ENCODE data around the gene ADAMTSL3.
A peak's percentile ranks its signal among the peaks of the same experiment; 100 is the strongest.
"Not testable (repeated sequence)": the region's sequence is repeated elsewhere in the genome, so short reads cannot be mapped to it uniquely, and the experiment has no call there.

The ADAMTSL3 gene

DNA sequence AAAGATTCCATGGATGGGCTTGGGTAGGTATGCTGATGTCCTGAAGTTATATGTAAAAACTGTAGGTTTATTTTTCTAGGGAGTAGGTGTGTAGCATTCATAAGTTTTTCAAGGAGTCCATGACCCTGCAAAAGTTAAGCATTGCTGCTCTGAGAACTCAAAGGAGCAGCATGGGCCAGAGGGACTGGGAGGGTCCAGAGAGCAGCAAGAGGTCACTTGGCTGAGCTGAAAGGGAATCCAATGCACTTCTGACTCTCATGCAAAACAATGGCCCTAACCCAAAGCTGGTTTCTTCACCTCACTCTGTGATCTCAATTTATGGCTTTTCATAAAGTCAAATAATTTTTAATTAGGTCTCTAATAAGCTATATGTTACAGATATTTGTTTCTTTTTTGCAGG is 383.4 kb downstream of the ADAMTSL3 start:
- no peak for DNase-seq (ENCODE audit: low spot score)

DNA sequence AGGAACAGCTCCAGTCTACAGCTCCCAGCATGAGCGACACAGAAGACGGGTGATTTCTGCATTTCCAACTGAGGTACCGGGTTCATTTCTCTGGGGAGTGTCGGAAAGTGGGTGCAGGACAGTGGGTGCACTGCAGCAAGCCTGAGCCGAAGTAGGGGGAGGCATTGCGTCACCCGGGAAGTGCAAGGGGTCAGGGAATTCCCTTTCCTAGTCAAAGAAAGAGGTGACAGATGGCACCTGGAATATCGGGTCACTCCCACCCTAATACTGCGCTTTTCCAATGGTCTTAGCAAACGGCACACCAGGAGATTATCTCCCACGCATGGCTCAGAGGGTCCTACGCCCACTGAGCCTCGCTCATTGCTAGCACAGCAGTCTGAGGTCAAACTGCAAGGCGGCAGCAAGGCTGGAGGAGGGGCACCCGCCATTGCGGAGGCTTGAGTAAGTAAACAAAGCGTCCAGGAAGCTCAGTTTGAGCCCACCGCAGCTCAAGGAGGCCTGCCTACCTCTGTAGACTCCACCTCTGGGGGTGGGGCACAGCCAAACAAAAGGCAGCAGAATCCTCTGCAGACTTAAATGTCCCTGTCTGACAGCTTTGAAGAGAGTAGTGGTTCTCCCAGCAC is 388.6 kb downstream of the ADAMTSL3 start:
- not testable (repeated sequence) for DNase-seq (ENCODE audit: low spot score)

DNA sequence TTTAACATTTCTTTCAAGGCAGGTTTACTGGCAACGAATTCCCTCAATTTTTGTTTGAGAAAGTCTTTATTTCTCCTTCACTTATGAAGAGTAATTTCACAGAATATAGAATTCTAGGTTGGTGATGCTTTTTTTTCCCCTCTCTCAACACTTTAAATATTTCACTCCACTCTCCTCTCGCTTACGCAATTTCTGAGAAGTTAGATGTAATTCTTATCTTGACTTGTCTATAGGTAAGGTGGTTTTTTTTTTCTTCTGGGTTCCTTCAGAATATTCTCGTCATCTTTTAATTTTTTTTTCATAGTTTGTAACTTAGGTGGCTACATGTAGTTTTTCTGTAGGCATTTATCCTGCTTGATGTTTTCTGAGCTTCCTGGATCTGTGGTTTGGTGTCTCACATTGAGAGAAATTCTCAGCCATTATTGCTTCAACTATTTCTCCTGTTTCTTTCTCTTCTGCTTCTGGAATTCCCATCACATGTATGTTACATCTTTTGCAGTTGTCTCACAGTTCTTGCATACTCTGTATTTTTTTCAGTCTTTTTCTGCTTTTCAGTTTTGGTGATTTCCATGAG is 392.2 kb downstream of the ADAMTSL3 start:
- no peak for DNase-seq (ENCODE audit: low spot score)

DNA sequence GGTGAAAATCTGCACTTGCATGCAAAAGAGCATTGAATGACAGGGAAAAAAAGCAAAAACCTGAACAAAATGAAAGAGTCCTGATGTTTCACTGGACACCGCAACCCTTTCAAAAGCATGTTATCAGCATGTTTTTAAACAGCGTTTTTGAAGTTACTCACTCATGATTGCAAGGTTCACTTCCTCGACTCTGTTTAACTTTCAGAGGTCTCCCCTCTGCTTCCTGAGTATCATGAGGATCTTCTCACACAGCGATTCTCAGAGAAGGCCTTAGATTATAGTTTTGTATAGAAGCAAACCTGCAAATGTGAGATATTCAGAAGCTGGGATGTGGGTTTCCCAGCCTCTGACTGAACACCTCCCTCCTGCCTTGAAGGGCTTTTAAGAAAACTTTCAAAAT is 395.6 kb downstream of the ADAMTSL3 start:
- not testable (repeated sequence) for DNase-seq (ENCODE audit: low spot score)

DNA sequence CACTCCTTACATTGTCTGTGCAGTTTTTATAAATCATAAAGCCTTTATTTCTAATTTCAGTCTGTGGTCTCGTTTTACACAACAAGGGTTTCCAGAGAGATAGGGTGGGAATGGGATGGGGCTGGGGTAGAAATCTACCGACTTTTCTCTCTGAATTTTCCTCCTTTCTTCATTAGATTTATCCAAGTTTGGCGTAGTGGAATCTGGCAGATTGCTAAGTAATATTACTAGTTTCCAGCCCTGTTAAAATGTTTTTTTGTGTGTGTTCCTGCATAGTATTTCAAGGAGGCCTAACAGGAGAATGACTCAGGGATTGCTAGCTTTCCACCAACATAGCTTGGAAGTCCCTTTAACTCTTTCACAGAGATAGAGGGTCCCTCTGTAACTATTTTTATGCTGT is 396.2 kb downstream of the ADAMTSL3 start:
- DNase-seq (ENCODE audit: low spot score): no peak

DNA sequence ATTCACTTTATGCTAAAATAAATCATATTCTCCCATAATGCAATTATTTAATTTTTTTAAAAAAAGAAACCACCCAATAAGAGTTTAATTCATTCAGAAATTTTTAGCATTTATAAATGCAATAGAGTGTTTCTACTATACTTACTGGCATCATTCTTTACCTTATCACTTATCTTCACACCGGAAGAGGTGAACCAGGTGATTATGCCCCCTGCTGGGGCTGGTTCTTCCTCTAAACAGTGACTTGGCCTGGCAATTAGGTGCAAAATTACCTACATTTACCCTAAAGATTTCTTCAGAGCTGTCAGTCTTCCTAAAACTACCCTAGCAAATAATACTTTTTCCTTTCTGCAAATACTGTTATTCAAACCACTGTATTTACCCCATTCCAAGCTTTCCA is 397.2 kb downstream of the ADAMTSL3 start:
- DNase-seq (ENCODE audit: low spot score): not testable (repeated sequence)

DNA sequence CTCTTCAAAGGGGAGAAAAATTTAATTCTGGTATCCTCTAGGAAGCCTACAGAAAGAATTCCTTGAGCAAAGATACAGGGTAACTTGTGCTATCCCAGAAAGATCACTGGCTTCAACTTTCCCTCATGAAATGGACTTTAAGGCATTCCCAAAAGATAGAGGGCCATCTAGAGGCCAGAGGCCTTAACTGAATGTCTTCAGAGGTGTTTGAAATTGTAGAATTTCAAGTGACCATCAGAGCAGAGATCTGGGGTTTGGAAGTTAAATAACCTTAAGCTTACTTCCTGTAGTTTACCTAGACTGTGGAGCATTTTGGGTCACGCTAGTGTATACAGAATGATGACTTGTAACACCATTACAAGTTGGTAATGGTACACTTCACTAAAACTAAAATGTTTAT is 400.6 kb downstream of the ADAMTSL3 start:
- not testable (repeated sequence) for DNase-seq (ENCODE audit: low spot score)

DNA sequence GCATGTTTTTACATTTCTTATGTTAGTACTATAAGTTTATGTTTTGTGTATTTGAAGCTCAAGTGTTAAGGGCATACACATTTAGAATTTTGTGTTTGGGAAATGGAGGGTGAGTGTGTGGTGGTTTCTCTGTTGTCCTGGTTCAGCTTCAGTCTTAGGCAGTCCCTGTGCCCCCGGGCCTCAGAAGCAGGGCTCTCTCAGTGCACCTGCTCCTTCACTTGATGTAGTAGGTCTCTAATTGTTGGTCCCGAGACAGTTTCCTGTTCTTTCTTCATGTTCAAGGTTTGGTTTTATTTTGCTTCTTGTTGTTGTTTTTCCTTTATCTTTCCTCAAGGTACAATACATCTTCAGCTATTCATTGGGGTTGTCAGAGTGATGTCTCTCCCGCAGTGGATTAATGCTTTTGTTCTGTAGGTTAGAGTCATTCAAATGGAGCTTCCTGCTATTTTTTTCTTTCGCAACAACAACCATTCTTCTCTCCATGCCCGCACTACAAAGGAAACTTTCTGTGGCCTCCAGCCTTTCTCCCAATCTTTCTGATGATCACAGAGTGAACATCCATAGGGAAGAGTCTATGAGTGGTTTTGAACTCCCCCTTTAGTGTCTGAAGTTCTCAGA is 403.9 kb downstream of the ADAMTSL3 start:
- no peak for DNase-seq (ENCODE audit: low spot score)

DNA sequence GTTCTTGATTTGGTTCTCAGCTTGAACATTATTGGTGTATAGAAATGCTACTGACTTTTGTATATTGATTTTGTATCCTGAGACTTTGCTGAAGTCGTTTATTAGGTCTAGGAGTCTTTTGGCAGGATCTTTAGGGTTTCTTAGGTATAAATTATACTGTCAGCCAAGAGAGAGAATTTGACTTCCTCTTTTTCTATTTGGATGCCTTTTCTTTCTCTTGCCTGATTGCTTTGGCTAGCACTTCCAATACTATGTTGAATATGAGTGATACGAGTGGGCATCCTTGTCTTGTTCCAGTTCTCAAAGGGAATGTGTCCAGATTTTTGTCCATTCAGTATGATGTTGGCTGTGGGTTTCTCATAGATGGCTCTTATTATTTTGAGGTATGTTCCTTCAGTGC is 409.8 kb downstream of the ADAMTSL3 start:
- not testable (repeated sequence) for DNase-seq (ENCODE audit: low spot score)

DNA sequence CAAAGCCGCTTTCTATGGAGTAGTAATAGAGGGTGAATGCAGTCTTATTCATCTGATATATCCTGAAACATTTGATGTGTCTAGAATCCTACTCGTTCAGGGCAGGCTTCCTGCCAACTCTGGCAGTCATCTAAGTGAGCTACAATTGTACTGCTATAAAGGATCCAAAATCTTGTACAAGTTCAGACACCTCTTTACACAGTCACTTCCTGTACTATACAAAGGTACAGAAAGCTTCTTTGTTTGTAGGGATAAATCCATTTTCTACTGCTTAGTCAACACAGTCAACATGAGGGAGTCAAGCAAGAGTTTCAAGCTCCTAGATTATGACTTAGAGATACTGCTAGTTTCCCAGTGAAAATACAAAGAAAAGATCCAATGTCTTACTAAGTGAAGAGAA is 414.8 kb downstream of the ADAMTSL3 start:
- not testable (repeated sequence) for DNase-seq (ENCODE audit: low spot score)

DNA sequence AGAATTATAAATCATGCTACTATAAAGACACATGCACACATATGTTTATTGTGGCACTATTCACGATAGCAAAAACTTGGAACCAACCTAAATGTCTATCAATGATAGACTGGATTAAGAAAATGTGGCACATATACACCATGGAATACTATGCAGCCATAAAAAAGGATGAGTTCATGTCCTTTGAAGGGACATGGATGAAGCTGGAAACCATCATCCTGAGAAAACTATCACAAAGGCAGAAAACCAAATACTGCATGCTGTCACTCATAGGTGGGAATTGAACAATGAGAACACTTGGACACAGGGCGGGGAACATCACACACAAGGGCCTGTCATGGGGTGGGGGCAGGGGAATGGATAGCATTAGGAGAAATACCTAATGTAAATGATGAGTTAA is 424.1 kb downstream of the ADAMTSL3 start:
- DNase-seq (ENCODE audit: low spot score): not testable (repeated sequence)

DNA sequence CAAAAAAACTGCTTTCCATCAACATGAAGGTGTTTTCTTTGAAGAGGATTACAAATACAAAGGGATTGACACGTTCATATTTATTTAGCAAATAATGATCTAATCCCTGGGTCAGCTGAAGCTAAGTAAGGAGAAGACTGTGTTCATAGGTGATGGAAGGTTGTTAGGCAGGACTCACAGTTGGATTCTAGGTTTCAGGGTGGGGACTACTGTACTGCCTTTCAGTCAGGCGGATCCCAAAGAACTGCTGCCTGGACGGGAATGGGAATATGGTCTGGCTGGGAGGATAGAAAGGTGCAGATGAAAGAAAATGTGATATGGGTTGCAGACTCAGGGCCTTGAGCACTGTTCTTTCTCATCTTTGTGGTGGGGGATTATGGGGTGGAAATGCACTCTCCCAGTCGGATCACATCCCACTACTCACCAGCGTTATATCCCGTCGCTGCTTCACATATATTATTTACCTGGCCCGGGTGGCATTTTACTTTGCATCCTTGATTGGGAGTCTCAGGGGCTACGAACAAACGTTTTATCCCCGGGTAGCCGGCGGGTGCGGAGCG is 425.5 kb downstream of the ADAMTSL3 start:
- not testable (repeated sequence) for DNase-seq (ENCODE audit: low spot score)

DNA sequence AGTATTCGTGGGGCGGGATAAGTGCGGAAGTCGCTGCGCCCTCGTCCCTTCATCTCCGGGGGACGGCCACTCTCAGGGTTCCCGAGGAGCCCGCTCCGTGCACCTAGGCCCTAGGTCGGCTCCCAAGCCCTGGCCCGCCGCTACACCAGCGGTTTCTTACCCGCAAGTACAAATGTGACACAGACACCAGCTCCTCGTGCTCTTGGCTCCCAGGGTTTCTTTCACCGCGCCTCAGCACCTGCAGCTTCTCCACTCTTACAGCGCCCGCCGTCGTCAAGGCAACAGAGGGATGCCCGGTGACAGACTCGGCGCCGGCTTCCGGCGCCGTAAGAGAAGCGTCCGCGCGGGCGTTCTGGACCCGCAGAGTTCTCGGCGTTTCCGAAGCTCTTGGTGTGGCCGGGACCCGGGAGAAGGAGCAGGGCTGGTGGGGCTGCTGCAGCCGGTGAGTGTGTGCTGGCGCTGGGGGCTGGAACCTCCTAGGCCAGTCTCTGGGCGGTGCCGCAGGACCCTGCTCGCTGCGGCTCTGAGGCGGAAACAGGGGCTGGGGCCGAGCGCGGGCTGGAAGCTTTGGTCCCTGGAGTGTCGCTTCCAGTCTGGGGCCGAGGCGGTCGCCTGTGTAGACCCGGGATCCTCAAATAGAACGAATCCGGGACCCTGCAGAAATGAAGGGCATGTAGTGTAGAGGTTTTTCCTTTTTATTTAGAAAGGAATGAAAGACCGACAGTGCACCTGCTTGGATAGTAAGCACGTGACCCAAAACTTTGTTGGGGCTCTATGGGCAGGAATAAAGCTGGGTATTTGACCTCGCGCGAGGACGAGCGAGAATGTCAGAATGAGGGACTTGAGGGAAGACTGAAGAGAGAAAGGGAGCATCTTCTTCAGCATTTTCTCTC is 426.2 kb downstream of the ADAMTSL3 start:
- peak; percentile 49 for DNase-seq (ENCODE audit: low spot score)

DNA sequence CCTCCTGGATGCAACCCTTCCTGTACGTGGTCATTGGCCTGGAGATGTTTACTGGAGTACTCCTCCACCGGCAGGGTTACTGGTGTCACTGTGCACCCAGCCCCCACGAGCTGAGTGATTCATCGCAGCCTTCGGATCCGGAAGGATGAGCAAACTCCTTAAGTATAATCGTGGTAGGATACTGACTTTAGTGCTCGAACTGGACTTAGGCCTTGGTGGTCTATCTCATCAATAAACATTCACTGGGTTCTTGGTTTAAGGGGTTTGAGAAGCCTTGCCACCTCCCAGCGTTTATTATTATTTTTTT is 426.8 kb downstream of the ADAMTSL3 start:
- DNase-seq (ENCODE audit: low spot score): not testable (repeated sequence)

DNA sequence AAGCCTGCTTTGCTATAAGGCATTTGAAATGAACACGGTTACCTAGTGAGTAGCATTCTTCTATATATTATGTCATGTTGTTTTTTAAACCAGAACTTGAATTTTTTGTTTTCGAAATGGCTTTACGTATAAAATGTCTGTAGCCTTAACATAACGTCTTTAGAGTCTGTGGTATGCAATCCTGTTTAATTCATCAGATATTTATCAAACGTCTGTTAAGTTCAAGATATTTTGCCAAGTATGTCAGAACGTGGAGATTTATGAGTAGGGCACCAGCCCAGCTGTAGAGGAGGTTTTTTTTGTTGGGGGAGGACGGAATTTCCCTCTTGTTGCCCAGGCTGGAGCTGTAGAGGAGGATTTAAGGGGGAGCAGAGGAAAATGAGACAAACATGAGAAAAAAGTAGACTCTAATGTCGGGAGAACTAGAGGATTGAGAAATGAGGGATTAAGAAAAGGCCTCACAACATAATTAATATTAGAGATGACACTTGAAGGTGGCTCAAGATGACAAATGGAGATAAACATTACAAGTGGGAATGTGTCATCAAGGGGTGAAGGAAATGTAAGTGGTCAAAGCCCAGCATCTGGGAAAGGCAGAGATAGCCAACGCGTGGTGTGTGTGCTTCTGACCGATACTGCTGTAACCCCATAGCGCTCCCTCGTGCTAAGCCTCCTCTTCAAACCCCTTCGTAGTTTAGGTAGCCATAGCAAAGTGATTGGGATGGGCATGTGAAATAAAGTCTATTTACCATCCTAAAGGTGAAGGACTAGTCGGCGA is 427.7 kb downstream of the ADAMTSL3 start:
- DNase-seq (ENCODE audit: low spot score): no peak

DNA sequence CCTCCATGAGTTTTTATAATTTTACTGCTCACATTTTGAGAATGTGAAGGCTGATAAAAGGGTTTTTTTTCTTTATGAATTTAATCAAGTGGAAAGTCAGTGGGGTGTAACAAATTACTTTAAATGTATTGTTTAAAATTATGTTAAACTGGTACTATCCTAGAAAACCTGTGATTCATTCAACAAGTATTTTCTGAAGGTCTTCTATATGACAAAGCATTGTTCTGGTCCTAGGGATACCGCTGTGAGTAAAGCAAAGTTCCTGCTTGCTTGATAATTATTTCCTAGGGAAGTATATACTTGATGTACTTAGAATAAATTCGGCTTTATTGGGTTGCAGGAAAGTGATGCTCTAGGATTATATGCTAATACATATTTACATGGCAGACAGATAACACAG is 428.8 kb downstream of the ADAMTSL3 start:
- no peak for DNase-seq (ENCODE audit: low spot score)

DNA sequence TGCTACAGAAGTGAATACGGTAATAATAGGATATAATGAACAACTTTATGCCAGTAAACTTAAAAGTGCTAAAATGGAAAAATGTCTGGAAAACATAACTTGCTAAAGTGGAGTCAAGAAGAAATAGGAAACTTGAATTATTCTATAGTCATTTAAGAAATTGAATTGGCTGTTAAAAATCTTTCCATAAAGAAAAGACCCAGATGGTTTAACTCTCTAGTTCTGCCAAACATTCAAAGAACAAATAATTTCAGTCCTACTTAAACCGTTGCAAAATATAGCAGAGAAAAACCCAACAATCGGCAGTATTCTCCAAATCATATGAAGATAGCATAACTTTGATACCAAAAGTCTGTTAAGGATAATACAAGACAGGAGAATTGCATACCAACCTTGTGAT is 432.1 kb downstream of the ADAMTSL3 start:
- DNase-seq (ENCODE audit: low spot score): not testable (repeated sequence)

All from putamen (tissue), 1 donor.